Panc1 (cell line): ENCODE measurements around the gene VWA2. TPM values are rescaled to one million over a fixed set of nuclear protein-coding genes. Genes with fewer than 3 reads are reported as not detected.

Experiments used
- ATAC-seq: fragments of 200-7000 bp; cut with Tn5 transposase; 2 replicates; pipeline ENCODE4 v1.9.1; 2020; ENCODE audit warnings: mild to moderate bottlenecking, moderate library complexity
- BruUV-seq: library from RNA; stranded (reverse); fragments of 400-500 nt; replicated peaks from 2 replicates; lab custom pipeline; 2021; lab: Mats Ljungman, UMichigan
- CTCF ChIA-PET: fragments of 300-600 bp; sonication (Branson Sonifier 250); formaldehyde crosslinking; loops from one replicate; lab custom pipeline; 2022; ENCODE audit warnings: antibody characterized with exemption; lab: Charles Lee
- POLR2A ChIA-PET: fragments of 300-600 bp; sonication (Branson Sonifier 250); formaldehyde crosslinking; loops from one replicate; lab custom pipeline; 2022; ENCODE audit warnings: antibody characterized with exemption; lab: Charles Lee
- DNase-seq: peaks from one replicate; pipeline ENCODE4 v3.0.0-alpha.2; 2010; ENCODE audit warnings: low read depth, low spot score
- H3K27ac ChIP-seq: 2 replicates; pipeline ENCODE4 v1.5.1; 2011; ENCODE audit warnings: mild to moderate bottlenecking, low read length, inconsistent platforms
- H3K27me3 ChIP-seq: fragments of 200-500 bp; sonication (Bioruptor generic); 2 replicates; pipeline ENCODE4 v1.6.0; 2014; ENCODE audit warnings: low read length, inconsistent platforms; ENCODE audit not compliant: control insufficient read depth, insufficient read depth
- H3K36me3 ChIP-seq: fragments of 200-500 bp; sonication (Bioruptor generic); 2 replicates; pipeline ENCODE4 v1.5.1; 2014; ENCODE audit warnings: inconsistent platforms, mild to moderate bottlenecking, low read length, moderate library complexity; ENCODE audit not compliant: control insufficient read depth, insufficient read depth
- H3K4me1 ChIP-seq: 2 replicates; pipeline ENCODE4 v1.5.1; 2011; ENCODE audit warnings: inconsistent platforms, mild to moderate bottlenecking, low read length, moderate library complexity; ENCODE audit not compliant: control insufficient read depth, insufficient read depth
- H3K4me3 ChIP-seq, 2 experiments: 2 replicates each; pipeline ENCODE4 v1.5.1; 2011 to 2012; ENCODE audit warnings: low read depth in 2 of 2, low read length in 2 of 2, mild to moderate bottlenecking in 2 of 2, inconsistent platforms in 1 of 2, moderate library complexity in 1 of 2
- H3K9me3 ChIP-seq: fragments of 200-500 bp; sonication (Bioruptor generic); 2 replicates; pipeline ENCODE4 v1.5.1; 2014; ENCODE audit warnings: low read depth, mild to moderate bottlenecking, inconsistent platforms, low read length, moderate library complexity; ENCODE audit not compliant: control insufficient read depth, insufficient read depth
- POLR2AphosphoS5 ChIP-seq: IDR thresholded peaks from 2 replicates; pipeline ENCODE4 v1.6.1; 2012; ENCODE audit warnings: mild to moderate bottlenecking, low read depth, low read length, moderate library complexity
- SIN3A ChIP-seq: IDR thresholded peaks from 2 replicates; pipeline ENCODE4 v1.6.1; 2012; ENCODE audit warnings: low read depth, mild to moderate bottlenecking, low read length, moderate library complexity, borderline replicate concordance; ENCODE audit not compliant: insufficient read depth
- TCF7L2 ChIP-seq: IDR thresholded peaks from 2 replicates; pipeline ENCODE4 v1.6.1; 2011; ENCODE audit warnings: mild to moderate bottlenecking, low read depth, low read length, inconsistent platforms
- in situ Hi-C: cut with HindIII; loops from 2 replicates; pipeline ENCODE4 v1.10.0; 2016; ENCODE audit warnings: low sequenced_read_pairs, low pct_unique_long_range_greater_than_20kb
- intact Hi-C: fragments of 100-400 bp; cut with micrococcal nuclease; formaldehyde crosslinking; loops from one replicate; pipeline ENCODE4 v1.10.0; 2022; ENCODE audit not compliant: unreplicated experiment
- total RNA-seq: library from RNA; stranded (reverse); gene quantifications from one replicate; pipeline ENCODE4 v1.2.1, GENCODE V29; 2021; ENCODE audit not compliant: unreplicated experiment
- TF ChIP-seq, protein P1 (sequence below): fragments of 450-650 bp; IDR thresholded peaks from 2 replicates; pipeline ENCODE4 v1.5.1; 2017; ENCODE audit warnings: mild to moderate bottlenecking
- TF ChIP-seq, protein P2 (sequence below), 2 experiments: IDR thresholded peaks; 2 replicates each; pipeline ENCODE4 v1.6.1; 2011 to 2012; ENCODE audit warnings: low read depth in 2 of 2, control low read depth in 1 of 2, low read length in 1 of 2, mild to moderate bottlenecking in 1 of 2, moderate library complexity in 1 of 2; ENCODE audit not compliant: insufficient read depth in 1 of 2

VWA2 gene
- total RNA-seq, 1 experiment from 2014 or later: 0.77 TPM

DNA sequence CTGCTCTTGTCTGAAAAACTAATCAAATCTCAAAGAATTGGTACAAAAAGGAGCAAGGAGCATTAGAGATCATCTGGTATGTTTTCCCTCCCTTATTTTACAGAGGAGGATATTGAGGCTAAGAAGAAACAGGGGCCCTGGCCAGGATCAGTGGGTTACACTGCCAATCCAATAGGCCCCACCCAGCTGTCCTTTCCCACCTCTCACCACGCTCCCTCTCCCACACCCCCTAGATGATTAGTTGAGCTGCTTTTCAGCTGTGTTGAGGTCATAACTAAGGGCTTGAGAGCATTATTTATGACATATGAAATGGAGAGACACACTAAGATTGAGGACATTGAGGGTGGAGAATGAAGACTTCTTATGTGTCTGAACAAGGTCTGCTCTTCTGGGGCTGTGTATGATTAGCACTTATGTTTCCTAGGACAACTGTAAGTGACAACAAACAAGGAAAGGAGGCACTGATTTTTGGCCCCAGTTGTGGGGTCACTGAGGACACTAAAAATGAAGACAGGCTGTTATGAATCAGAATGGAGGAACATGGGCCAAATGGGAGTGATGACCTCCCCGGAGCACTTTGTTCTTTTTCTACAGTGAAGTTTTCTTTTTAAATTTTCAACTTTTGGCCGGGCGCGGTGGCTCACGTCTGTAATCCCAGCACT, 26.5 kb downstream of the VWA2 start:
- no TSS peak for BruUV-seq
- Histone ChIP-seq H3K36me3 (no peaks in the 10 kb centered on the region), H3K27ac (no peak overlapping the region), H3K27me3 (no peaks in the 10 kb centered on the region), H3K4me3 (no peak overlapping the region), H3K9me3 (no peaks in the 10 kb centered on the region), H3K4me1 (peaks cover 7% of the 10 kb centered on the region; the same call in 1 of the 2 replicates)
- ChIA-PET CTCF (interaction anchor here (0.6 kb wide), 1 partner anchor 561 kb away, joined by 4 read pairs; no protein-coding TSS in a partner anchor), POLR2A (no interaction called here)
- in situ Hi-C loops (no loop called here), intact Hi-C loops (no loop called here)
- ATAC-seq: no peak
- no peak for TF ChIP-seq SIN3A
- no peak for TF ChIP-seq POLR2AphosphoS5
- TF ChIP-seq, protein P1, sequence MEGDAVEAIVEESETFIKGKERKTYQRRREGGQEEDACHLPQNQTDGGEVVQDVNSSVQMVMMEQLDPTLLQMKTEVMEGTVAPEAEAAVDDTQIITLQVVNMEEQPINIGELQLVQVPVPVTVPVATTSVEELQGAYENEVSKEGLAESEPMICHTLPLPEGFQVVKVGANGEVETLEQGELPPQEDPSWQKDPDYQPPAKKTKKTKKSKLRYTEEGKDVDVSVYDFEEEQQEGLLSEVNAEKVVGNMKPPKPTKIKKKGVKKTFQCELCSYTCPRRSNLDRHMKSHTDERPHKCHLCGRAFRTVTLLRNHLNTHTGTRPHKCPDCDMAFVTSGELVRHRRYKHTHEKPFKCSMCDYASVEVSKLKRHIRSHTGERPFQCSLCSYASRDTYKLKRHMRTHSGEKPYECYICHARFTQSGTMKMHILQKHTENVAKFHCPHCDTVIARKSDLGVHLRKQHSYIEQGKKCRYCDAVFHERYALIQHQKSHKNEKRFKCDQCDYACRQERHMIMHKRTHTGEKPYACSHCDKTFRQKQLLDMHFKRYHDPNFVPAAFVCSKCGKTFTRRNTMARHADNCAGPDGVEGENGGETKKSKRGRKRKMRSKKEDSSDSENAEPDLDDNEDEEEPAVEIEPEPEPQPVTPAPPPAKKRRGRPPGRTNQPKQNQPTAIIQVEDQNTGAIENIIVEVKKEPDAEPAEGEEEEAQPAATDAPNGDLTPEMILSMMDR: no peak
- TF ChIP-seq, protein P2, sequence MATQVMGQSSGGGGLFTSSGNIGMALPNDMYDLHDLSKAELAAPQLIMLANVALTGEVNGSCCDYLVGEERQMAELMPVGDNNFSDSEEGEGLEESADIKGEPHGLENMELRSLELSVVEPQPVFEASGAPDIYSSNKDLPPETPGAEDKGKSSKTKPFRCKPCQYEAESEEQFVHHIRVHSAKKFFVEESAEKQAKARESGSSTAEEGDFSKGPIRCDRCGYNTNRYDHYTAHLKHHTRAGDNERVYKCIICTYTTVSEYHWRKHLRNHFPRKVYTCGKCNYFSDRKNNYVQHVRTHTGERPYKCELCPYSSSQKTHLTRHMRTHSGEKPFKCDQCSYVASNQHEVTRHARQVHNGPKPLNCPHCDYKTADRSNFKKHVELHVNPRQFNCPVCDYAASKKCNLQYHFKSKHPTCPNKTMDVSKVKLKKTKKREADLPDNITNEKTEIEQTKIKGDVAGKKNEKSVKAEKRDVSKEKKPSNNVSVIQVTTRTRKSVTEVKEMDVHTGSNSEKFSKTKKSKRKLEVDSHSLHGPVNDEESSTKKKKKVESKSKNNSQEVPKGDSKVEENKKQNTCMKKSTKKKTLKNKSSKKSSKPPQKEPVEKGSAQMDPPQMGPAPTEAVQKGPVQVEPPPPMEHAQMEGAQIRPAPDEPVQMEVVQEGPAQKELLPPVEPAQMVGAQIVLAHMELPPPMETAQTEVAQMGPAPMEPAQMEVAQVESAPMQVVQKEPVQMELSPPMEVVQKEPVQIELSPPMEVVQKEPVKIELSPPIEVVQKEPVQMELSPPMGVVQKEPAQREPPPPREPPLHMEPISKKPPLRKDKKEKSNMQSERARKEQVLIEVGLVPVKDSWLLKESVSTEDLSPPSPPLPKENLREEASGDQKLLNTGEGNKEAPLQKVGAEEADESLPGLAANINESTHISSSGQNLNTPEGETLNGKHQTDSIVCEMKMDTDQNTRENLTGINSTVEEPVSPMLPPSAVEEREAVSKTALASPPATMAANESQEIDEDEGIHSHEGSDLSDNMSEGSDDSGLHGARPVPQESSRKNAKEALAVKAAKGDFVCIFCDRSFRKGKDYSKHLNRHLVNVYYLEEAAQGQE (IDR thresholded peaks at IDR 0.05; ENCODE audit: insufficient read depth in 1 of 2, low read depth in 2 of 2, low read length in 1 of 2): no peak
- no peak for TF ChIP-seq TCF7L2
- DNase-seq: no peak

DNA sequence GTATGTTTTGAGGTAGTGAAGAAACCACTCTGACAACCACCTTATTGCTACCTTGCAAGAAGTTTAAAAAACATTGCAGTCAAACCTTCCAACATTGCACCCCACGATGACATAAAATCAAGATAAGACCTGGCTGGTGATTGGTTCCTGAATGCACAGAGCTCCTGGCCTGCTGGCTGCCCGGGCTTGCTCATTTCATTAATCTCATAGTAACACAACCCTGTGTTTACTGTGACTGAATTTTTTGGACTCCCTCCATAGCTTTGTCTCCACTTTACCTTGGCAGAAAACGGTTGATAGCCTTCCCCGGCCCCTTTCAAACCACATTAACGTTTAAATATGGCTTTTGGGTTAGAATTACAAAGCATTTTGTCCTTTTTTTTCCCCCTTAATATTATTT, 27.5 kb downstream of the VWA2 start:
- no peaks in the 10 kb centered on the region for H3K9me3 ChIP-seq
- in situ Hi-C loops: no loop called here
- H3K36me3 ChIP-seq: no peaks in the 10 kb centered on the region
- BruUV-seq: no TSS peak
- ATAC-seq (peak; percentile 45; the same call in 1 of the 2 replicates), DNase-seq (no peak)
- TF ChIP-seq, protein P2 (IDR thresholded peaks at IDR 0.05; ENCODE audit: insufficient read depth in 1 of 2, low read depth in 2 of 2, low read length in 1 of 2): no peak
- TF ChIP-seq, protein P1: no peak
- no peak for TF ChIP-seq POLR2AphosphoS5
- TF ChIP-seq TCF7L2: no peak
- TF ChIP-seq SIN3A: no peak
- no peaks in the 10 kb centered on the region for H3K27me3 ChIP-seq
- H3K4me1 ChIP-seq: peaks cover under 1% of the 10 kb centered on the region; the same call in 1 of the 2 replicates
- no peak overlapping the region for H3K4me3 ChIP-seq
- ChIA-PET CTCF (no interaction called here), POLR2A (interaction anchor here (0.6 kb wide), 2 partner anchors 15 to 58 kb away, joined by 3 to 11 read pairs; no protein-coding TSS in a partner anchor)
- H3K27ac ChIP-seq: no peak overlapping the region
- intact Hi-C loops: no loop called here
